ENCODE results near the gene TXNRD1.

GRCh38 chr12:104375775-104376174 lies 160.2 kb downstream of the TXNRD1 start:
- TF ChIP-seq CTCF (IDR thresholded peaks at IDR 0.05) (no peak), POLR2A (IDR thresholded peaks at IDR 0.05) (no peak)

All from Peyer's patch (tissue), 4 donors.